ENCODE results near the gene CHGA. TPM values are rescaled to one million over a fixed set of nuclear protein-coding genes. Genes with fewer than 3 reads are reported as not detected.

Gene CHGA
- total RNA-seq, 2 donors from 2014 or later = 69.5 to 80.1 TPM

GRCh38 chr14:92897922-92898565 lies 24.9 kb upstream of the CHGA start:
- WGBS, 2 donors = 76 to 79% methylated on average over 4 to 5 of the region's 5 CpGs
- no peak overlapping the region for H3K27ac ChIP-seq
- DNase-seq (no peak), ATAC-seq (no peak)
- H3K9me3 ChIP-seq = no peaks in the 10 kb centered on the region
- intact Hi-C loops (cut with DNase I) = no loop called here
- H3K4me3 ChIP-seq = no peak overlapping the region
- no peaks in the 10 kb centered on the region for H3K4me1 ChIP-seq
- no peak for TF ChIP-seq POLR2A (IDR thresholded peaks at IDR 0.05)
- no peak for TF ChIP-seq CTCF (IDR thresholded peaks at IDR 0.05)
- H3K36me3 ChIP-seq (replicated peaks in 1 of 2; ENCODE audit: insufficient read depth in 1 of 2, low read depth in 2 of 2) = no peaks in the 10 kb centered on the region
- no peaks in the 10 kb centered on the region for H3K27me3 ChIP-seq

GRCh38 chr14:92898566-92899131 lies 24.3 kb upstream of the CHGA start:
- no peak for DNase-seq
- Histone ChIP-seq H3K4me3 (no peak overlapping the region), H3K9me3 (no peaks in the 10 kb centered on the region), H3K27ac (no peak overlapping the region), H3K27me3 (no peaks in the 10 kb centered on the region), H3K4me1 (no peaks in the 10 kb centered on the region), H3K36me3 (replicated peaks in 1 of 2; ENCODE audit: insufficient read depth in 1 of 2, low read depth in 2 of 2) (no peaks in the 10 kb centered on the region)
- no peak for ATAC-seq
- intact Hi-C loops (cut with DNase I) = no loop called here
- TF ChIP-seq CTCF (IDR thresholded peaks at IDR 0.05) (no peak), POLR2A (IDR thresholded peaks at IDR 0.05) (no peak)
- 54 to 68% methylated on average over 9 of the region's 9 CpGs for WGBS, 2 donors

GRCh38 chr14:92900660-92901059 lies 22.3 kb upstream of the CHGA start:
- DNase-seq (no peak), ATAC-seq (no peak)
- Histone ChIP-seq H3K9me3 (no peaks in the 10 kb centered on the region), H3K4me3 (no peak overlapping the region), H3K4me1 (no peaks in the 10 kb centered on the region), H3K36me3 (replicated peaks in 1 of 2; ENCODE audit: insufficient read depth in 1 of 2, low read depth in 2 of 2) (no peaks in the 10 kb centered on the region), H3K27me3 (no peaks in the 10 kb centered on the region), H3K27ac (no peak overlapping the region)
- TF ChIP-seq POLR2A (IDR thresholded peaks at IDR 0.05) = no peak
- TF ChIP-seq CTCF (IDR thresholded peaks at IDR 0.05) = no peak
- intact Hi-C loops (cut with DNase I) = no loop called here
- WGBS, 2 donors = 98% methylated on average over 2 of the region's 2 CpGs; no CpG with 5 or more reads in 1 of the 2 donors

GRCh38 chr14:92902191-92902590 lies 20.8 kb upstream of the CHGA start:
- intact Hi-C loops (cut with DNase I) = no loop called here
- no peak for ATAC-seq

More at GRCh38 chr14:92902191-92902590, 20.8 kb upstream of the CHGA start:
- DNase-seq = no peak
- Histone ChIP-seq H3K27me3 (no peaks in the 10 kb centered on the region), H3K4me1 (no peaks in the 10 kb centered on the region), H3K9me3 (no peaks in the 10 kb centered on the region), H3K36me3 (replicated peaks in 1 of 2; ENCODE audit: insufficient read depth in 1 of 2, low read depth in 2 of 2) (no peaks in the 10 kb centered on the region), H3K4me3 (no peak overlapping the region), H3K27ac (no peak overlapping the region)
- WGBS, 2 donors = 64 to 67% methylated on average over 6 of the region's 6 CpGs
- TF ChIP-seq CTCF (IDR thresholded peaks at IDR 0.05) (no peak), POLR2A (IDR thresholded peaks at IDR 0.05) (no peak)
